Spleen (tissue), 7 donors: ENCODE results near the gene CRIP1.

ENCODE experiments used
- POLR2AphosphoS5 ChIP-seq, 3 donors: sonication (generic); formaldehyde crosslinking; IDR thresholded peaks; one replicate each; pipeline ENCODE4 v1.5.1; 2017; ENCODE audit warnings: antibody characterized with exemption in 3 of 3
- TF ChIP-seq, protein P1 (sequence below), 11 experiments: fragments of 200-600 bp in 7 of 11; fragments of 450-650 bp in 4 of 11; sonication (generic) in 4 of 11; IDR thresholded peaks in 8 of 11; conservative IDR thresholded peaks in 3 of 11; 1 replicate in 7 of 11; 2 replicates in 4 of 11; pipeline versions ENCODE4 v1.4.0 to v1.8.0; 2016 to 2021; ENCODE audit warnings: antibody characterized with exemption in 11 of 11, inconsistent platforms in 4 of 11, mild to moderate bottlenecking in 1 of 11
- donor health status: DM: no; HTN: no; CAD: no; lungs with moderate emphysema.
- donor health status: DM: no; HTN: no; CAD: no.
- donor health status: DM: no; HTN: no; CAD: no.

- TF ChIP-seq, protein P1, sequence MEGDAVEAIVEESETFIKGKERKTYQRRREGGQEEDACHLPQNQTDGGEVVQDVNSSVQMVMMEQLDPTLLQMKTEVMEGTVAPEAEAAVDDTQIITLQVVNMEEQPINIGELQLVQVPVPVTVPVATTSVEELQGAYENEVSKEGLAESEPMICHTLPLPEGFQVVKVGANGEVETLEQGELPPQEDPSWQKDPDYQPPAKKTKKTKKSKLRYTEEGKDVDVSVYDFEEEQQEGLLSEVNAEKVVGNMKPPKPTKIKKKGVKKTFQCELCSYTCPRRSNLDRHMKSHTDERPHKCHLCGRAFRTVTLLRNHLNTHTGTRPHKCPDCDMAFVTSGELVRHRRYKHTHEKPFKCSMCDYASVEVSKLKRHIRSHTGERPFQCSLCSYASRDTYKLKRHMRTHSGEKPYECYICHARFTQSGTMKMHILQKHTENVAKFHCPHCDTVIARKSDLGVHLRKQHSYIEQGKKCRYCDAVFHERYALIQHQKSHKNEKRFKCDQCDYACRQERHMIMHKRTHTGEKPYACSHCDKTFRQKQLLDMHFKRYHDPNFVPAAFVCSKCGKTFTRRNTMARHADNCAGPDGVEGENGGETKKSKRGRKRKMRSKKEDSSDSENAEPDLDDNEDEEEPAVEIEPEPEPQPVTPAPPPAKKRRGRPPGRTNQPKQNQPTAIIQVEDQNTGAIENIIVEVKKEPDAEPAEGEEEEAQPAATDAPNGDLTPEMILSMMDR (IDR thresholded peaks at IDR 0.05 in 8 of 11, conservative IDR thresholded peaks at IDR 0.05 in 3 of 11): no peak
- no peak for TF ChIP-seq POLR2AphosphoS5 (IDR thresholded peaks at IDR 0.05)
Observed at GRCh38 chr14:105505101-105505500, 18.4 kb downstream of the CRIP1 start.
